H1 (cell line): ENCODE results near the gene RFT1. TPM values are rescaled to one million over a fixed set of nuclear protein-coding genes. Genes with fewer than 3 reads are reported as not detected.

Experiments
- CTCF ChIA-PET: fragments of 300-600 bp; sonication (Branson Sonifier 250); formaldehyde crosslinking; loops from one replicate; lab custom pipeline; 2021; ENCODE audit not compliant: partially characterized antibody; lab: Charles Lee
- POLR2A ChIA-PET: fragments of 300-600 bp; sonication (Branson Sonifier 250); formaldehyde crosslinking; loops from one replicate; lab custom pipeline; 2021; ENCODE audit warnings: inconsistent platforms; ENCODE audit not compliant: partially characterized antibody; lab: Charles Lee
- DNase-seq, 2 experiments: peaks; one replicate each; pipeline versions ENCODE4 v3.0.0 to v3.0.0-alpha.2; 2010 to 2022; ENCODE audit warnings: low spot score in 2 of 2, low read depth in 1 of 2, mixed read lengths in 1 of 2
- FAIRE-seq: peaks from 2 replicates; lab custom pipeline; 2011; peaks lifted over from hg19 to GRCh38; lab: Jason Lieb, UNC
- H2AFZ ChIP-seq: 2 replicates; pipeline ENCODE4 v1.8.1; 2012; ENCODE audit warnings: low read length, inconsistent platforms
- H2AK5ac ChIP-seq: 2 replicates; pipeline ENCODE4 v1.6.1; 2013; ENCODE audit warnings: low read depth, low read length
- H2BK120ac ChIP-seq: replicated peaks from 2 replicates; pipeline ENCODE3; 2013; ENCODE audit warnings: low read depth, low read length, inconsistent platforms
- H2BK12ac ChIP-seq: 2 replicates; pipeline ENCODE4 v1.6.1; 2013; ENCODE audit warnings: low read depth, low read length
- H2BK15ac ChIP-seq: 2 replicates; pipeline ENCODE4 v1.6.1; 2013; ENCODE audit warnings: low read length
- H2BK20ac ChIP-seq: 2 replicates; pipeline ENCODE4 v1.6.1; 2013; ENCODE audit warnings: low read length
- H2BK5ac ChIP-seq: 2 replicates; pipeline ENCODE4 v1.6.1; 2013; ENCODE audit warnings: low read depth, low read length
- H3K14ac ChIP-seq: 2 replicates; pipeline ENCODE4 v1.6.1; 2013; ENCODE audit warnings: inconsistent platforms; ENCODE audit not compliant: insufficient read length
- H3K18ac ChIP-seq: 2 replicates; pipeline ENCODE4 v1.6.1; 2013; ENCODE audit warnings: low read length; ENCODE audit errors: extremely low read depth
- H3K23ac ChIP-seq: 2 replicates; pipeline ENCODE4 v1.6.1; 2013; ENCODE audit warnings: inconsistent platforms; ENCODE audit not compliant: insufficient read length
- H3K23me2 ChIP-seq: 2 replicates; pipeline ENCODE4 v1.6.1; 2013; ENCODE audit warnings: low read depth, low read length
- H3K27ac ChIP-seq: 2 replicates; pipeline ENCODE4 v1.6.1; 2011; ENCODE audit warnings: low read depth, low read length, inconsistent platforms
- H3K27me3 ChIP-seq, 4 experiments: replicated peaks in 1 of 4; 1 replicate in 1 of 4; 2 replicates in 3 of 4; pipeline versions ENCODE4 v1.6.1 to v1.8.1; 2011 to 2013; ENCODE audit warnings: low read length in 3 of 4, mild to moderate bottlenecking in 3 of 4, inconsistent platforms in 2 of 4, mixed read lengths in 2 of 4, moderate library complexity in 1 of 4; ENCODE audit not compliant: control insufficient read depth in 3 of 4, insufficient read depth in 3 of 4; ENCODE audit errors: extremely low read depth in 1 of 4
- H3K36me3 ChIP-seq, 4 experiments: 2 replicates each; pipeline versions ENCODE4 v1.6.1 to v1.8.1; 2011 to 2013; ENCODE audit warnings: mild to moderate bottlenecking in 4 of 4, low read length in 3 of 4, moderate library complexity in 2 of 4, control low read depth in 1 of 4, inconsistent platforms in 1 of 4; ENCODE audit not compliant: insufficient read depth in 4 of 4, control insufficient read depth in 2 of 4
- H3K4ac ChIP-seq: replicated peaks from 2 replicates; pipeline ENCODE3; 2013; ENCODE audit warnings: low read length, low read depth, mixed read lengths, inconsistent platforms; ENCODE audit not compliant: insufficient read length
- H3K4me1 ChIP-seq, 4 experiments: replicated peaks in 1 of 4; 1 replicate in 1 of 4; 2 replicates in 3 of 4; pipeline versions ENCODE4 v1.6.1 to v1.8.1; 2011 to 2013; ENCODE audit warnings: low read length in 3 of 4, inconsistent platforms in 2 of 4, mixed read lengths in 1 of 4; ENCODE audit not compliant: insufficient read depth in 4 of 4, control insufficient read depth in 3 of 4
- H3K4me2 ChIP-seq, 2 experiments: 2 replicates each; pipeline versions ENCODE4 v1.6.1 to v1.8.1; 2011 to 2013; ENCODE audit warnings: low read depth in 2 of 2, low read length in 2 of 2, control low read depth in 1 of 2, inconsistent platforms in 1 of 2, mild to moderate bottlenecking in 1 of 2; ENCODE audit not compliant: insufficient read depth in 1 of 2
- H3K4me3 ChIP-seq, 4 experiments: fragments of 200-600, 300-600 bp in 1 of 4; sonication (generic), shearing (Covaris generic), sonication (Bioruptor Twin) in 1 of 4; 2 replicates each; pipeline versions ENCODE4 v1.5.1 to v1.8.1; 2011 to 2016; ENCODE audit warnings: low read length in 4 of 4, low read depth in 3 of 4, control low read depth in 2 of 4, inconsistent platforms in 2 of 4, mild to moderate bottlenecking in 2 of 4, mixed read lengths in 1 of 4, moderate library complexity in 1 of 4; ENCODE audit not compliant: insufficient read depth in 2 of 4; ENCODE audit errors: extremely low read depth in 1 of 4
- H3K56ac ChIP-seq: replicated peaks from 2 replicates; pipeline ENCODE3; 2013; ENCODE audit warnings: low read depth, mild to moderate bottlenecking, mixed read lengths, low read length, inconsistent platforms; ENCODE audit not compliant: insufficient read length
- H3K79me1 ChIP-seq: 2 replicates; pipeline ENCODE4 v1.6.1; 2013; ENCODE audit warnings: low read depth, low read length, control low read depth
- H3K79me2 ChIP-seq, 2 experiments: 2 replicates each; pipeline versions ENCODE4 v1.6.1 to v1.8.1; 2012 to 2013; ENCODE audit warnings: low read length in 2 of 2, mild to moderate bottlenecking in 2 of 2, inconsistent platforms in 1 of 2; ENCODE audit not compliant: insufficient read depth in 2 of 2, control insufficient read depth in 1 of 2
- H3K9ac ChIP-seq, 4 experiments: replicated peaks in 1 of 4; 1 replicate in 1 of 4; 2 replicates in 3 of 4; pipeline versions ENCODE4 v1.6.1 to v1.8.1; 2011 to 2013; ENCODE audit warnings: low read depth in 3 of 4, low read length in 3 of 4, control low read depth in 2 of 4, mild to moderate bottlenecking in 2 of 4, moderate library complexity in 2 of 4, inconsistent platforms in 1 of 4; ENCODE audit errors: extremely low read depth in 1 of 4
- H3K9me3 ChIP-seq, 2 experiments: 2 replicates each; pipeline versions ENCODE4 v1.6.1 to v1.8.1; 2012 to 2013; ENCODE audit warnings: mild to moderate bottlenecking in 2 of 2, moderate library complexity in 2 of 2, control low read depth in 1 of 2, inconsistent platforms in 1 of 2, low read depth in 1 of 2, low read length in 1 of 2, mixed read lengths in 1 of 2; ENCODE audit not compliant: insufficient read depth in 2 of 2
- H4K20me1 ChIP-seq, 2 experiments: replicated peaks in 1 of 2; 2 replicates each; pipeline versions ENCODE3 to v1.8.1; 2011 to 2013; ENCODE audit warnings: inconsistent platforms in 2 of 2, low read length in 2 of 2, mild to moderate bottlenecking in 1 of 2; ENCODE audit not compliant: insufficient read depth in 2 of 2, control insufficient read depth in 1 of 2
- H4K5ac ChIP-seq: 2 replicates; pipeline ENCODE4 v1.6.1; 2013; ENCODE audit warnings: low read length, low read depth, mixed read lengths, inconsistent platforms; ENCODE audit not compliant: insufficient read length
- H4K8ac ChIP-seq: 2 replicates; pipeline ENCODE4 v1.8.0; 2013; ENCODE audit warnings: mild to moderate bottlenecking, moderate library complexity, low read length, inconsistent platforms; ENCODE audit not compliant: insufficient read depth; ENCODE audit errors: extremely low read depth
- H4K91ac ChIP-seq: replicated peaks from 2 replicates; pipeline ENCODE3; 2013; ENCODE audit warnings: low read length, mixed read lengths, inconsistent platforms; ENCODE audit not compliant: insufficient read length
- BCL11A ChIP-seq, 2 experiments: IDR thresholded peaks; one replicate each; pipeline ENCODE4 v1.6.1; 2011; ENCODE audit warnings: low read depth in 2 of 2, low read length in 2 of 2, mild to moderate bottlenecking in 2 of 2
- BRCA1 ChIP-seq: IDR thresholded peaks from 2 replicates; pipeline ENCODE4 v1.6.1; 2012; ENCODE audit warnings: low read depth, low read length, improper control_type of control experiment
- CBX8 ChIP-seq: fragments of 300-800, 300-1000 bp; sonication (generic); IDR thresholded peaks from 2 replicates; pipeline ENCODE4 v1.7.1; 2016; ENCODE audit warnings: low read depth, low read length, borderline replicate concordance
- EP300 ChIP-seq, 2 experiments: IDR thresholded peaks; 1 replicate in 1 of 2; 2 replicates in 1 of 2; pipeline ENCODE4 v1.6.1; 2011 to 2012; ENCODE audit warnings: low read depth in 2 of 2, low read length in 2 of 2, mild to moderate bottlenecking in 2 of 2, borderline replicate concordance in 1 of 2, inconsistent platforms in 1 of 2, moderate library complexity in 1 of 2
- FOSL1 ChIP-seq: IDR thresholded peaks from 2 replicates; pipeline ENCODE4 v1.6.1; 2011; ENCODE audit warnings: mild to moderate bottlenecking, low read depth, low read length, moderate library complexity; ENCODE audit not compliant: insufficient read depth
- KDM1A ChIP-seq: fragments of 200-600, 300-600 bp; sonication (generic); IDR thresholded peaks from 2 replicates; pipeline ENCODE4 v1.7.1; 2016; ENCODE audit warnings: mild to moderate bottlenecking, low read length, borderline replicate concordance
- PHF8 ChIP-seq: fragments of 200-600 bp; sonication (generic); conservative IDR thresholded peaks from 2 replicates; pipeline ENCODE4 v1.7.1; 2012; ENCODE audit warnings: low read depth, mild to moderate bottlenecking, inconsistent platforms, low read length, moderate library complexity
- SP2 ChIP-seq: IDR thresholded peaks from 2 replicates; pipeline ENCODE4 v1.6.1; 2012; ENCODE audit warnings: mild to moderate bottlenecking, low read length, inconsistent platforms
- SRF ChIP-seq: IDR thresholded peaks from 2 replicates; pipeline ENCODE4 v1.6.1; 2011; ENCODE audit warnings: mild to moderate bottlenecking, low read depth, low read length, moderate library complexity
- WGBS, 2 experiments: shearing (Covaris generic) in 1 of 2; methylation state at CpG; one replicate each; pipeline versions ENCODE4 v1.1.6 to v1.1.7; 2013 to 2015; ENCODE audit warnings: low lambda C conversion rate in 2 of 2, mixed read lengths in 2 of 2, inconsistent platforms in 1 of 2, low coverage in 1 of 2, missing lambda C conversion rate in 1 of 2; ENCODE audit not compliant: insufficient replicate concordance in 2 of 2, insufficient coverage in 1 of 2, insufficient read length in 1 of 2; ENCODE audit errors: extremely low coverage in 1 of 2, missing lambda C conversion rate in 1 of 2; 5-methylcytosine and 5-hydroxymethylcytosine counted together
- polyA plus RNA-seq, 7 experiments: library from polyadenylated mRNA; depleted of rRNA in 3 of 7; stranded (reverse) in 5 of 7; unstranded in 2 of 7; fragments of >200 nt in 5 of 7; fragments of 200-250 nt in 2 of 7; gene quantifications; 1 replicate in 5 of 7; 2 replicates in 1 of 7; 4 replicates in 1 of 7; pipeline versions ENCODE4 v1.2.1 to v1.2.3, GENCODE V29; 2011 to 2013; ENCODE audit warnings: missing spikeins in 2 of 7, mixed read lengths in 2 of 7
- total RNA-seq: library from RNA; stranded (reverse); fragmentation: NEBNext Ultra II Directional; extraction: Animal tissue kit (Norgen Biotek cat#: 25700); gene quantifications from 2 replicates; pipeline ENCODE4 v1.2.1, GENCODE V29; 2021

The RFT1 gene
- total and polyA plus RNA-seq, 2 of the 8 experiments (the other 6 are each of a cell fraction or from before 2014, with no cell fraction given), result 27.7 to 42.4 TPM

DNA sequence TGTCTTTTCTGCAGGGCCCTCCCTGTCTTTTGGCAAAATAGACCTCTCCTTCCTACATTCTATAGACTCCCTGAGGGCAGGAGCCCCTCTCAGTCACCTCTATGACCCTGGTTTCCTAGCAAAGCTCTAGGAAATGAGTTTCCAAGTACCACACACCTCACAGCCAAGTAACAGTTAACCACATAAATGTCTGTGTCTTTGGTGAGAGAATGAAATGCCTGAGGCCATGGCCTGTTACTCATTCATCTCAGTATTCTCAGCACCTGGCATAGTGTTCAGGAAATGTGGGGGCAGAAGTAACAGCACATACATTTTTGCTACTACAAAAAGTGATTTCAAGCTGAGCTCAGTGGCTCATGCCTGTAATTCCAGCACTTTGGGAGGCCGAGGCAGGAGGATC lies 21.0 kb downstream of the RFT1 start:
- no peak overlapping the region for H2BK15ac ChIP-seq
- H3K14ac ChIP-seq, result no peak overlapping the region
- CTCF ChIA-PET, result interaction anchor here (0.8 to 7.3 kb wide), 26 partner anchors 8 to 261 kb away, joined by 3 to 63 read pairs (median 5); partner anchors contain the start of gene PRKCD
- H4K91ac ChIP-seq, result no peak overlapping the region
- no peak overlapping the region for H3K4me3 ChIP-seq
- H4K8ac ChIP-seq, result no peak overlapping the region
- no peak overlapping the region for H3K18ac ChIP-seq
- H3K79me2 ChIP-seq, result no peaks in the 10 kb centered on the region
- H2AK5ac ChIP-seq, result no peak overlapping the region
- H3K79me1 ChIP-seq, result no peaks in the 10 kb centered on the region
- H2AFZ ChIP-seq, result no peak overlapping the region
- H3K27ac ChIP-seq, result no peak overlapping the region
- H2BK5ac ChIP-seq, result no peak overlapping the region
- no peaks in the 10 kb centered on the region for H3K4me1 ChIP-seq
- H3K9ac ChIP-seq, result no peak overlapping the region
- H3K9me3 ChIP-seq, result no peaks in the 10 kb centered on the region
- no peak for FAIRE-seq
- H3K23me2 ChIP-seq, result no peaks in the 10 kb centered on the region
- no peaks in the 10 kb centered on the region for H3K27me3 ChIP-seq
- WGBS, 2 experiments, result 100% methylated on average over 1 of the region's 1 CpG; no CpG with 5 or more reads in 1 of the 2 experiments
- DNase-seq, result no peak
- no peak overlapping the region for H2BK20ac ChIP-seq
- H3K4ac ChIP-seq, result no peak overlapping the region
- no peaks in the 10 kb centered on the region for H4K20me1 ChIP-seq
- no peak overlapping the region for H2BK12ac ChIP-seq
- POLR2A ChIA-PET, result interaction anchor here (2.0 kb wide), 1 partner anchor 112 kb away, joined by 4 read pairs; no protein-coding TSS in a partner anchor
- no peak overlapping the region for H4K5ac ChIP-seq
- no peak overlapping the region for H3K56ac ChIP-seq
- no peak overlapping the region for H2BK120ac ChIP-seq
- no peak overlapping the region for H3K4me2 ChIP-seq
- peaks cover 0 to 2% (median 0%) of the 10 kb centered on the region in 4 experiments; a peak in 2 of 8 replicates for H3K36me3 ChIP-seq
- H3K23ac ChIP-seq, result no peak overlapping the region
- no peak for TF ChIP-seq SRF
- no peak for TF ChIP-seq CBX8
- no peak for TF ChIP-seq FOSL1
- TF ChIP-seq BCL11A (IDR thresholded peaks at IDR 0.05; ENCODE audit: low read depth in 2 of 2, low read length in 2 of 2), result no peak
- TF ChIP-seq EP300 (IDR thresholded peaks at IDR 0.05; ENCODE audit: borderline replicate concordance in 1 of 2, low read depth in 2 of 2, low read length in 2 of 2), result no peak
- no peak for TF ChIP-seq BRCA1
- no peak for TF ChIP-seq PHF8
- no peak for TF ChIP-seq SP2
- no peak for TF ChIP-seq KDM1A
